ENCODE results near the gene MINDY2.

DNA sequence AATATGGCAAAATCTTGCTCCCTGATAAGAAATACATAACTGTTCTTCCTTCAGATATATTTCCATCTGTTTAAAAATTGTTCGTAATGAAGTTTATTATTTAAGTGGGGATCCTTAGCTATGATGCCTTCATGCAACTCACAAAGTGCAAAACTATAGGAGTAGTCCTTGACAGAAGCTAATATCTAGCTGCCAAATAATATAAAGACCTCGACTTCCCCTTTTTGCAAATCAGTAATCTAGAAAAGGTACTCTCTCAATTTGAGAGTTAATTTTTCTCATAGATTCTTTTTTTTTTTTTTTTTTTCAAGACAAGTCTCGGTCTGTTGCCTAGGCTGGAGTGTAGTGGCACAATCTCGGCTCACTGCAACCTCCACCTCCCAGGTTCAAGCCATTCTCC is 139.4 kb downstream of the MINDY2 start:
- no peak for TF ChIP-seq EZH2 (IDR thresholded peaks at IDR 0.05; ENCODE audit: insufficient read depth, low read length)
- TF ChIP-seq, protein P1, sequence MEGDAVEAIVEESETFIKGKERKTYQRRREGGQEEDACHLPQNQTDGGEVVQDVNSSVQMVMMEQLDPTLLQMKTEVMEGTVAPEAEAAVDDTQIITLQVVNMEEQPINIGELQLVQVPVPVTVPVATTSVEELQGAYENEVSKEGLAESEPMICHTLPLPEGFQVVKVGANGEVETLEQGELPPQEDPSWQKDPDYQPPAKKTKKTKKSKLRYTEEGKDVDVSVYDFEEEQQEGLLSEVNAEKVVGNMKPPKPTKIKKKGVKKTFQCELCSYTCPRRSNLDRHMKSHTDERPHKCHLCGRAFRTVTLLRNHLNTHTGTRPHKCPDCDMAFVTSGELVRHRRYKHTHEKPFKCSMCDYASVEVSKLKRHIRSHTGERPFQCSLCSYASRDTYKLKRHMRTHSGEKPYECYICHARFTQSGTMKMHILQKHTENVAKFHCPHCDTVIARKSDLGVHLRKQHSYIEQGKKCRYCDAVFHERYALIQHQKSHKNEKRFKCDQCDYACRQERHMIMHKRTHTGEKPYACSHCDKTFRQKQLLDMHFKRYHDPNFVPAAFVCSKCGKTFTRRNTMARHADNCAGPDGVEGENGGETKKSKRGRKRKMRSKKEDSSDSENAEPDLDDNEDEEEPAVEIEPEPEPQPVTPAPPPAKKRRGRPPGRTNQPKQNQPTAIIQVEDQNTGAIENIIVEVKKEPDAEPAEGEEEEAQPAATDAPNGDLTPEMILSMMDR (IDR thresholded peaks at IDR 0.05; ENCODE audit: insufficient read depth, low read depth, low read length) = no peak

Data from astrocyte (in vitro differentiated cells and primary cell).